Measurements from ENCODE around the gene SSTR3.

SSTR3 gene

GRCh38 chr22:37241351-37242142 is 29.3 kb upstream of the SSTR3 start:
- TF ChIP-seq CTCF (IDR thresholded peaks at IDR 0.05; ENCODE audit: extremely low read depth, missing control alignments) = no peak
- no peak for DNase-seq (ENCODE audit: low spot score)

- TF ChIP-seq CTCF (IDR thresholded peaks at IDR 0.05; ENCODE audit: extremely low read depth, missing control alignments) = no peak
- DNase-seq (ENCODE audit: low spot score) = no peak
Measured at GRCh38 chr22:37240941-37241320, 28.7 kb upstream of the SSTR3 start.

GRCh38 chr22:37240240-37240940 is 28.1 kb upstream of the SSTR3 start:
- no peak for TF ChIP-seq CTCF (IDR thresholded peaks at IDR 0.05; ENCODE audit: extremely low read depth, missing control alignments)

GRCh38 chr22:37239336-37240239 is 27.3 kb upstream of the SSTR3 start:
- no peak for DNase-seq (ENCODE audit: low spot score)
- no peak for TF ChIP-seq CTCF (IDR thresholded peaks at IDR 0.05; ENCODE audit: extremely low read depth, missing control alignments)

More at GRCh38 chr22:37240240-37240940, 28.1 kb upstream of the SSTR3 start:
- no peak for DNase-seq (ENCODE audit: low spot score)

- DNase-seq (ENCODE audit: low spot score) = no peak
Measured at GRCh38 chr22:37237371-37238268, 25.3 kb upstream of the SSTR3 start.

More at GRCh38 chr22:37237371-37238268, 25.3 kb upstream of the SSTR3 start:
- TF ChIP-seq CTCF (IDR thresholded peaks at IDR 0.05; ENCODE audit: extremely low read depth, missing control alignments) = no peak
